Spleen (tissue), 7 donors: ENCODE data around the gene MGAT4B.
A peak's percentile ranks its signal among the peaks of the same experiment; 100 is the strongest.

ENCODE experiments used
- POLR2A ChIP-seq, 3 donors: fragments of 450-650 bp; IDR thresholded peaks; one replicate each; pipeline ENCODE4 v1.5.1; 2017; ENCODE audit warnings: antibody characterized with exemption in 3 of 3, mild to moderate bottlenecking in 1 of 3
- POLR2AphosphoS5 ChIP-seq, 3 donors: sonication (generic); formaldehyde crosslinking; IDR thresholded peaks; one replicate each; pipeline ENCODE4 v1.5.1; 2017; ENCODE audit warnings: antibody characterized with exemption in 3 of 3
- TF ChIP-seq, protein P1 (sequence below), 11 experiments: fragments of 200-600 bp in 7 of 11; fragments of 450-650 bp in 4 of 11; sonication (generic) in 4 of 11; IDR thresholded peaks in 8 of 11; conservative IDR thresholded peaks in 3 of 11; 1 replicate in 7 of 11; 2 replicates in 4 of 11; pipeline versions ENCODE4 v1.4.0 to v1.8.0; 2016 to 2021; ENCODE audit warnings: antibody characterized with exemption in 11 of 11, inconsistent platforms in 4 of 11, mild to moderate bottlenecking in 1 of 11
- donor health status: DM: no; HTN: no; CAD: no; lungs with moderate emphysema.
- donor health status: DM: no; HTN: no; CAD: no.
- donor health status: DM: no; HTN: no; CAD: no.

DNA sequence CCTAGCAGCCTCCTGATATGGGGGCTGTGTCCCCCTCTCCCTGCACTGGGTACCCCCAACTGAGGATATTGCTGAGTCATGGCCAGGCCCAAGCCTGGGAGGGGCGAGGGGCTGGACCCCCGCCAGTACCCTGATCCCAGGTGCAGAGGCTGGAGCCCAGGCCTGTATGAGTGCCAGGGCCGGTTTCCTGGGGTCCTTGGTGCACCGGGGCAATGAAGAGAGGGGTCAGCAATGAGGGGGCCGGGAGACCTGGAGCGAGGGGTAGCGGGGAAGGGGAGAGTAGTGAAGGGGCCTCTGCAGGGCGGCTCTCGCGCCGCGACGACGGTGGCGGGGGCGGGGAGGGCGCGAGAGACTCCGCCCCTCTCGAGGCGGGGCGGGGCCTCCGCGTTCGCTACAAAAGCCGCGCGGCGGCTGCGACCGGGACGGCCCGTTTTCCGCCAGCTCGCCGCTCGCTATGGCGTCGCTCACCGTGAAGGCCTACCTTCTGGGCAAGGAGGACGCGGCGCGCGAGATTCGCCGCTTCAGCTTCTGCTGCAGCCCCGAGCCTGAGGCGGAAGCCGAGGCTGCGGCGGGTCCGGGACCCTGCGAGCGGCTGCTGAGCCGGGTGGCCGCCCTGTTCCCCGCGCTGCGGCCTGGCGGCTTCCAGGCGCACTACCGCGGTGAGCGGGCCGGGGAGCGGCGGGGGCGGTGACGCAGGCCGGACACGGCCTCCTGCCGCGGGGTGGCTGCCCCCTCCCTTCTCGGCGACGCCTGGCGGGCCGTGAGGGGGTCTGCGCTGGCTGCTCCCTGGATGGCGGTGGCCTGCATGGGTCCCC is 14.0 kb upstream of the MGAT4B start, which contains the start of gene SQSTM1:
- TF ChIP-seq POLR2A (IDR thresholded peaks at IDR 0.05) (peak; percentile 95 to 98 (median 97)), POLR2AphosphoS5 (IDR thresholded peaks at IDR 0.05) (peak; percentile 100)
- TF ChIP-seq, protein P1, sequence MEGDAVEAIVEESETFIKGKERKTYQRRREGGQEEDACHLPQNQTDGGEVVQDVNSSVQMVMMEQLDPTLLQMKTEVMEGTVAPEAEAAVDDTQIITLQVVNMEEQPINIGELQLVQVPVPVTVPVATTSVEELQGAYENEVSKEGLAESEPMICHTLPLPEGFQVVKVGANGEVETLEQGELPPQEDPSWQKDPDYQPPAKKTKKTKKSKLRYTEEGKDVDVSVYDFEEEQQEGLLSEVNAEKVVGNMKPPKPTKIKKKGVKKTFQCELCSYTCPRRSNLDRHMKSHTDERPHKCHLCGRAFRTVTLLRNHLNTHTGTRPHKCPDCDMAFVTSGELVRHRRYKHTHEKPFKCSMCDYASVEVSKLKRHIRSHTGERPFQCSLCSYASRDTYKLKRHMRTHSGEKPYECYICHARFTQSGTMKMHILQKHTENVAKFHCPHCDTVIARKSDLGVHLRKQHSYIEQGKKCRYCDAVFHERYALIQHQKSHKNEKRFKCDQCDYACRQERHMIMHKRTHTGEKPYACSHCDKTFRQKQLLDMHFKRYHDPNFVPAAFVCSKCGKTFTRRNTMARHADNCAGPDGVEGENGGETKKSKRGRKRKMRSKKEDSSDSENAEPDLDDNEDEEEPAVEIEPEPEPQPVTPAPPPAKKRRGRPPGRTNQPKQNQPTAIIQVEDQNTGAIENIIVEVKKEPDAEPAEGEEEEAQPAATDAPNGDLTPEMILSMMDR (IDR thresholded peaks at IDR 0.05 in 8 of 11, conservative IDR thresholded peaks at IDR 0.05 in 3 of 11), result peak in 4 of 11 experiments; percentile 15 to 51 (median 42)
